Mammary epithelial cell (primary cell): ENCODE results near the gene EVC2.

ENCODE experiments used
- EZH2 ChIP-seq: IDR thresholded peaks from 2 replicates; pipeline ENCODE4 v1.6.1; 2012; ENCODE audit warnings: low read length, inconsistent platforms, borderline replicate concordance
- TF ChIP-seq, protein P1 (sequence below), 2 donors: IDR thresholded peaks in 1 of 2; conservative IDR thresholded peaks in 1 of 2; 2 replicates each; pipeline ENCODE4 v1.5.1; 2011 to 2012; ENCODE audit warnings: inconsistent platforms in 2 of 2, low read length in 2 of 2, mild to moderate bottlenecking in 2 of 2, control low read depth in 1 of 2, low read depth in 1 of 2; ENCODE audit not compliant: insufficient read depth in 1 of 2; ENCODE audit errors: extremely low read depth in 1 of 2

DNA sequence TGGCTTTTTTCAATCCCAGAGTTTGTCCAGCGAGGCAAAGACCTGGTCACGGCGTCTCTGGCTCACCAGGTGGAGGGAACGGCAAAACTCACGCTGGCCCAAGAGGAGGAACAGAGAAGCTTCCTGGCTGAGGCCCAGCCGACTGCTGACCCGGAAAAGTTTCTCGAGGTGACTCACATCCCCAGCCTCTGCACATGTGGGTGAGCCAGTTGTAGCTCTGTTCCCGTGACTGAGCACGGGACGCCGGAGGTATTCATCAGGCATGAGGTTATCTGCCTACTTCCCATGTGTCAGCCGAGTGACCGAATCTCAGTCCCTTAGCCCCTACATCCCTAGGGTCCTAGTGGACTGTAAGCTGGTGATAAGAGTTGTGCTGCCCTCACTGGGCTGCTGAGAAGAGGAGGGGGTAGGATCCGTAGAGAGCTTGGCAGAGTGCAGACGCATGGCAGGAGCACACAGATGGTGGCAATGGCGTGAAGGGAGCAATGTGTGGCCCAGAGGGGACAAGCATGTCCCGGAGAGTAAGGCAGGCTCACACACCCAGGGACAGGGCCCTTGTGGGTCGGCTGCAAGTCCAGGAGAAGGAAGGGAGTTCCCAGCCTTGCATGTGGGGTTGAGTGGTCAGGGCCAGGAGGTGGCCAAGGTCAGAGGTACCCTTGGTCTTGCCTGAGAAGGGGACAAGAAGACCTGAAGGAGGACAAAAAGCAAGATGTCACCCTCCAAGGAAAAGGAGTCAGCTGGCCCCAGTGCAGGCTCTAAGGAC, 45.6 kb upstream of the EVC2 start:
- TF ChIP-seq, protein P1, sequence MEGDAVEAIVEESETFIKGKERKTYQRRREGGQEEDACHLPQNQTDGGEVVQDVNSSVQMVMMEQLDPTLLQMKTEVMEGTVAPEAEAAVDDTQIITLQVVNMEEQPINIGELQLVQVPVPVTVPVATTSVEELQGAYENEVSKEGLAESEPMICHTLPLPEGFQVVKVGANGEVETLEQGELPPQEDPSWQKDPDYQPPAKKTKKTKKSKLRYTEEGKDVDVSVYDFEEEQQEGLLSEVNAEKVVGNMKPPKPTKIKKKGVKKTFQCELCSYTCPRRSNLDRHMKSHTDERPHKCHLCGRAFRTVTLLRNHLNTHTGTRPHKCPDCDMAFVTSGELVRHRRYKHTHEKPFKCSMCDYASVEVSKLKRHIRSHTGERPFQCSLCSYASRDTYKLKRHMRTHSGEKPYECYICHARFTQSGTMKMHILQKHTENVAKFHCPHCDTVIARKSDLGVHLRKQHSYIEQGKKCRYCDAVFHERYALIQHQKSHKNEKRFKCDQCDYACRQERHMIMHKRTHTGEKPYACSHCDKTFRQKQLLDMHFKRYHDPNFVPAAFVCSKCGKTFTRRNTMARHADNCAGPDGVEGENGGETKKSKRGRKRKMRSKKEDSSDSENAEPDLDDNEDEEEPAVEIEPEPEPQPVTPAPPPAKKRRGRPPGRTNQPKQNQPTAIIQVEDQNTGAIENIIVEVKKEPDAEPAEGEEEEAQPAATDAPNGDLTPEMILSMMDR (conservative IDR thresholded peaks at IDR 0.05 in 1 of 2, IDR thresholded peaks at IDR 0.05 in 1 of 2; ENCODE audit: extremely low read depth in 1 of 2, insufficient read depth in 1 of 2, low read depth in 1 of 2, low read length in 2 of 2): no peak
- TF ChIP-seq EZH2: no peak
